SK-N-SH (cell line): ENCODE data around the gene GAMT. TPM values are rescaled to one million over a fixed set of nuclear protein-coding genes. Genes with fewer than 3 reads are reported as not detected.

ENCODE experiments used
- CTCF ChIA-PET: fragments of 300-600, 350-600 bp; formaldehyde crosslinking; extraction: SDS; loops from one replicate; lab custom pipeline; 2021; lab: Yijun Ruan, JAX
- POLR2A ChIA-PET: fragments of 350-600 bp; sonication (Branson Sonifier 250); formaldehyde crosslinking; extraction: SDS; loops from one replicate; lab custom pipeline; 2020; ENCODE audit warnings: antibody characterized with exemption, inconsistent platforms; lab: Yijun Ruan, JAX
- DNase-seq: peaks from one replicate; pipeline ENCODE4 v3.0.0; 2012
- H2AFZ ChIP-seq: fragments of 200-600 bp; sonication (generic); 2 replicates; pipeline ENCODE4 v1.8.1; 2016; ENCODE audit warnings: antibody characterized with exemption, mild to moderate bottlenecking, low read depth
- H3F3A ChIP-seq: fragments of 200-600 bp; sonication (generic); replicated peaks from 2 replicates; pipeline ENCODE3; 2016; ENCODE audit warnings: antibody characterized with exemption, mild to moderate bottlenecking; ENCODE audit not compliant: insufficient read depth
- H3K27ac ChIP-seq, 2 experiments: fragments of 200-500 bp in 1 of 2; fragments of 200-600 bp in 1 of 2; sonication (Bioruptor generic) in 1 of 2; sonication (generic), shearing (Covaris generic) in 1 of 2; 2 replicates each; pipeline versions ENCODE4 v1.5.1 to v1.6.1; 2014 to 2016; ENCODE audit warnings: low read depth in 2 of 2, inconsistent platforms in 1 of 2, low read length in 1 of 2, mild to moderate bottlenecking in 1 of 2, mixed read lengths in 1 of 2
- H3K27me3 ChIP-seq: fragments of 200-600 bp; sonication (generic), shearing (Covaris generic); 2 replicates; pipeline ENCODE4 v1.6.1; 2016; ENCODE audit warnings: mixed run types; ENCODE audit not compliant: insufficient read depth
- H3K36me3 ChIP-seq, 2 experiments: fragments of 200-500 bp in 1 of 2; fragments of 200-600 bp in 1 of 2; sonication (Bioruptor generic) in 1 of 2; sonication (generic) in 1 of 2; replicated peaks in 1 of 2; 2 replicates each; pipeline versions ENCODE3 to v1.5.1; 2014 to 2016; ENCODE audit warnings: low read length in 1 of 2, mild to moderate bottlenecking in 1 of 2; ENCODE audit not compliant: insufficient read depth in 2 of 2, control insufficient read depth in 1 of 2
- H3K4me1 ChIP-seq, 2 experiments: fragments of 200-500 bp in 1 of 2; fragments of 200-600 bp in 1 of 2; sonication (Bioruptor generic) in 1 of 2; sonication (generic), shearing (Covaris generic) in 1 of 2; 2 replicates each; pipeline versions ENCODE4 v1.5.1 to v1.6.1; 2014 to 2016; ENCODE audit warnings: low read depth in 1 of 2, low read length in 1 of 2, mixed run types in 1 of 2; ENCODE audit not compliant: insufficient read depth in 2 of 2, control insufficient read depth in 1 of 2
- H3K4me2 ChIP-seq: fragments of 200-600 bp; sonication (generic), shearing (Covaris generic); 2 replicates; pipeline ENCODE4 v1.6.1; 2017; ENCODE audit warnings: mixed run types
- H3K4me3 ChIP-seq, 2 experiments: fragments of 200-500 bp in 1 of 2; fragments of 200-600 bp in 1 of 2; sonication (Bioruptor generic) in 1 of 2; sonication (generic), shearing (Covaris generic) in 1 of 2; 2 replicates each; pipeline versions ENCODE4 v1.5.1 to v1.8.1; 2014 to 2016; ENCODE audit warnings: low read depth in 2 of 2, inconsistent platforms in 1 of 2, low read length in 1 of 2, mild to moderate bottlenecking in 1 of 2, mixed read lengths in 1 of 2, moderate library complexity in 1 of 2
- H3K79me2 ChIP-seq: fragments of 200-600 bp; sonication (generic); 2 replicates; pipeline ENCODE4 v1.8.1; 2017; ENCODE audit warnings: mild to moderate bottlenecking; ENCODE audit not compliant: insufficient read depth
- H3K9ac ChIP-seq: fragments of 200-600 bp; sonication (generic); 2 replicates; pipeline ENCODE4 v1.6.1; 2017; ENCODE audit warnings: mixed run types
- H3K9me2 ChIP-seq: fragments of 200-600 bp; sonication (generic); 2 replicates; pipeline ENCODE4 v1.6.1; 2017; ENCODE audit warnings: mixed run types
- H3K9me3 ChIP-seq: fragments of 200-600 bp; sonication (generic); 2 replicates; pipeline ENCODE4 v1.6.1; 2017; ENCODE audit warnings: mixed run types, mild to moderate bottlenecking, moderate library complexity
- H4K20me1 ChIP-seq: fragments of 200-600 bp; sonication (generic); 2 replicates; pipeline ENCODE4 v1.6.1; 2017; ENCODE audit warnings: mild to moderate bottlenecking, mixed run types; ENCODE audit not compliant: insufficient read depth
- CHD2 ChIP-seq: fragments of 150-350 bp; IDR thresholded peaks from 2 replicates; pipeline ENCODE4 v1.6.1; 2018; ENCODE audit warnings: low read length; ENCODE audit not compliant: partially characterized antibody
- EP300 ChIP-seq, 2 experiments: IDR thresholded peaks; 2 replicates each; pipeline versions ENCODE4 v1.4.0 to v1.6.1; 2012; ENCODE audit warnings: borderline replicate concordance in 1 of 2, low read depth in 1 of 2, low read length in 1 of 2
- EZH2phosphoT487 ChIP-seq: fragments of 200-600 bp; sonication (generic); IDR thresholded peaks from 2 replicates; pipeline ENCODE4 v1.6.1; 2017; ENCODE audit warnings: low read depth, mixed run types, mild to moderate bottlenecking, antibody characterized with exemption, moderate library complexity, borderline replicate concordance
- FOXM1 ChIP-seq: IDR thresholded peaks from 2 replicates; pipeline ENCODE4 v1.4.0; 2012; ENCODE audit warnings: low read depth, mild to moderate bottlenecking
- NRF1 ChIP-seq: IDR thresholded peaks from 2 replicates; pipeline ENCODE4 v1.6.1; 2012; ENCODE audit warnings: low read depth, mild to moderate bottlenecking, low read length
- RAD21 ChIP-seq: IDR thresholded peaks from 2 replicates; pipeline ENCODE4 v1.6.1; 2012; ENCODE audit warnings: mild to moderate bottlenecking, low read length
- TCF12 ChIP-seq: IDR thresholded peaks from 2 replicates; pipeline ENCODE4 v1.4.0; 2012
- TEAD4 ChIP-seq: IDR thresholded peaks from 2 replicates; pipeline ENCODE4 v1.4.0; 2012; ENCODE audit warnings: mild to moderate bottlenecking, borderline replicate concordance; ENCODE audit not compliant: insufficient read depth
- USF1 ChIP-seq: IDR thresholded peaks from 2 replicates; pipeline ENCODE4 v1.4.0; 2012; ENCODE audit warnings: low read depth, borderline replicate concordance
- YY1 ChIP-seq: IDR thresholded peaks from 2 replicates; pipeline ENCODE4 v1.4.0; 2012; ENCODE audit warnings: low read depth, mild to moderate bottlenecking
- ZBTB33 ChIP-seq: IDR thresholded peaks from 2 replicates; pipeline ENCODE4 v1.4.0; 2012; ENCODE audit warnings: low read depth, borderline replicate concordance
- WGBS: methylation state at CpG from one replicate; pipeline ENCODE4 v1.1.6; 2017; ENCODE audit warnings: low lambda C conversion rate; 5-methylcytosine and 5-hydroxymethylcytosine counted together
- polyA plus RNA-seq, 3 experiments: library from polyadenylated mRNA; depleted of rRNA; stranded (reverse); fragments of >200 nt; gene quantifications; 2 replicates each; pipeline ENCODE4 v1.2.3, GENCODE V29; 2012
- TF ChIP-seq, protein P1 (sequence below): fragments of 150-350 bp; IDR thresholded peaks from 2 replicates; pipeline ENCODE4 v1.6.1; 2017; ENCODE audit warnings: antibody characterized with exemption, low read length, low read depth, borderline replicate concordance
- TF ChIP-seq, protein P2 (sequence below): fragments of 150-350 bp; IDR thresholded peaks from 2 replicates; pipeline ENCODE4 v1.6.1; 2016; ENCODE audit warnings: mild to moderate bottlenecking, low read depth, low read length

Gene GAMT
- polyA plus RNA-seq, 1 of the 3 experiments (the other 2 are of a cell fraction): 85.3 TPM

DNA sequence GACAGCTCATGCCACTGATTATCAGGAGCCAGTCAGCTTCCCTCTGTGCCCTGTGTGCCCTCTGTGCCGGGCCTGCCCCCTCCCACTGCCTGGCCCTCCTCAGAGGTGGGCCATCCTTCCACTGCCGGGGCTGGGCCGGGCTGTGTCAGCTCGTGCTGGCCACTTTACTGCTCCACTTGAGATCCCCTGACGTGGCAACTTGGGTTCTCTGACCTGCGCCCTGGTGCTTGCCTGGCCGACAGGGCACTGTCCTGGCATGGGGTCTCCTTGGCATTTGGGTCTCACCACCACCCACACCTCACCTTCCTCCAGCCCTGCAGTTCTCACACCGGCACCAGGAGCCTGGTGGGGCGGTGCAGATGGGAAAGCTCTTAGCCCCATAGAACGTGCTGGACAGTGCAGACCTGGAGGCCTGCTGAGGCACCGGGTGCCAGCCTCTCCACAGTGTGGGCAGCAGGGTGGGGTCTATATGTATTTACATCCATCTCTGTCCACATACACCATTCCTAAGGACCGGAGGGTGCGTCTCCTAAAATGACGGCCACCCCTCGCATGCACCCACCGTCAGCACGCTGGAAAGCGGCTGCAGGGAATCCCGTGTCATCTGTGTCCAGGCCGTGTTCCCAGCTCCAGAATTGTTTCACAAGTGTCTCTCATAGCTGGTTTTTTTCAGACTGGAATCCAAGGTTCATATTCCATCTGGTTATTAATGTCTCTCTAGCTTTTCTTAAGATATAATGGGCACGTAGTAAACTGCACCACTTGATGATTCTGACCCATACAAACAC lies 17.8 kb upstream of the GAMT start:
- Histone ChIP-seq H3K9me2 (no peaks in the 10 kb centered on the region), H3K4me3 (no peak overlapping the region), H3K4me2 (no peak overlapping the region), H2AFZ (no peak overlapping the region), H3K27ac (no peak overlapping the region), H3K4me1 (peaks cover 0 to 8% of the 10 kb centered on the region in 2 experiments; a peak in 2 of 4 replicates), H3K9ac (no peak overlapping the region), H3K79me2 (peaks cover 70% of the 10 kb centered on the region), H3K27me3 (no peaks in the 10 kb centered on the region), H3F3A (no peaks in the 10 kb centered on the region), H3K9me3 (no peaks in the 10 kb centered on the region), H4K20me1 (peaks cover 59% of the 10 kb centered on the region), H3K36me3 (peaks cover 7 to 71% of the 10 kb centered on the region in 2 experiments)
- TF ChIP-seq EZH2phosphoT487: no peak
- no peak for TF ChIP-seq EP300 (IDR thresholded peaks at IDR 0.05; ENCODE audit: borderline replicate concordance in 1 of 2, low read depth in 1 of 2, low read length in 1 of 2)
- TF ChIP-seq ZBTB33: no peak
- no peak for TF ChIP-seq YY1
- TF ChIP-seq TEAD4: no peak
- TF ChIP-seq, protein P1, sequence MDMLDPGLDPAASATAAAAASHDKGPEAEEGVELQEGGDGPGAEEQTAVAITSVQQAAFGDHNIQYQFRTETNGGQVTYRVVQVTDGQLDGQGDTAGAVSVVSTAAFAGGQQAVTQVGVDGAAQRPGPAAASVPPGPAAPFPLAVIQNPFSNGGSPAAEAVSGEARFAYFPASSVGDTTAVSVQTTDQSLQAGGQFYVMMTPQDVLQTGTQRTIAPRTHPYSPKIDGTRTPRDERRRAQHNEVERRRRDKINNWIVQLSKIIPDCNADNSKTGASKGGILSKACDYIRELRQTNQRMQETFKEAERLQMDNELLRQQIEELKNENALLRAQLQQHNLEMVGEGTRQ: no peak
- no peak for TF ChIP-seq NRF1
- no peak for TF ChIP-seq CHD2
- TF ChIP-seq USF1: no peak
- no peak for TF ChIP-seq RAD21
- TF ChIP-seq TCF12: no peak
- DNase-seq: no peak
- ChIA-PET CTCF (interaction anchor here (1.0 to 1.7 kb wide), 3 partner anchors 11 to 25 kb away, joined by 3 to 4 read pairs (median 3); no protein-coding TSS in a partner anchor), POLR2A (no interaction called here)
- WGBS: 96% methylated on average over 13 of the region's 21 CpGs

DNA sequence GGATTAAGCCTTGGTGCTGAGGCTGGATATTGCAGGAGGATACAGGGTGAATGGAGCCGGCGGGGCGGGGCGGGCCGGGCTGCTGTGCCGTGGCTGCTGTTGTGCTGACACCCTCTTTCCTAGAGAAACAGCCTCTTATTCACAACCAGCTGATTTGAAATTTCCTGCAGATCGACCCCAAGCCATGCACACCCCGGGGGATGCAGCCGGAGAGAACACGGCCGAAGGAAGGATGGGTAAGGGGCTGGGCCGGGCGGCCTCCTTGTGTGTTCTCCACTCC lies 17.1 kb upstream of the GAMT start:
- CTCF ChIA-PET: interaction anchor here (1.1 to 1.7 kb wide), 2 partner anchors 10 to 26 kb away, joined by 3 to 4 read pairs; no protein-coding TSS in a partner anchor
- no peak overlapping the region for H3K4me3 ChIP-seq
- H3K9me3 ChIP-seq: no peaks in the 10 kb centered on the region
- POLR2A ChIA-PET: no interaction called here
- H3K9me2 ChIP-seq: no peaks in the 10 kb centered on the region
- H3K36me3 ChIP-seq: peaks cover 5 to 65% of the 10 kb centered on the region in 2 experiments
- 92% methylated on average over 13 of the region's 13 CpGs for WGBS
- peaks cover 77% of the 10 kb centered on the region for H3K79me2 ChIP-seq
- no peaks in the 10 kb centered on the region for H3K27me3 ChIP-seq
- no peak overlapping the region for H3K4me2 ChIP-seq
- H3K4me1 ChIP-seq: peaks cover 0 to 8% of the 10 kb centered on the region in 2 experiments; a peak in 2 of 4 replicates
- DNase-seq: no peak
- H3F3A ChIP-seq: no peaks in the 10 kb centered on the region
- H4K20me1 ChIP-seq: peaks cover 67% of the 10 kb centered on the region
- H2AFZ ChIP-seq: no peak overlapping the region
- no peak overlapping the region for H3K27ac ChIP-seq
- no peak overlapping the region for H3K9ac ChIP-seq
- TF ChIP-seq FOXM1: no peak
- no peak for TF ChIP-seq CHD2
- TF ChIP-seq, protein P2, sequence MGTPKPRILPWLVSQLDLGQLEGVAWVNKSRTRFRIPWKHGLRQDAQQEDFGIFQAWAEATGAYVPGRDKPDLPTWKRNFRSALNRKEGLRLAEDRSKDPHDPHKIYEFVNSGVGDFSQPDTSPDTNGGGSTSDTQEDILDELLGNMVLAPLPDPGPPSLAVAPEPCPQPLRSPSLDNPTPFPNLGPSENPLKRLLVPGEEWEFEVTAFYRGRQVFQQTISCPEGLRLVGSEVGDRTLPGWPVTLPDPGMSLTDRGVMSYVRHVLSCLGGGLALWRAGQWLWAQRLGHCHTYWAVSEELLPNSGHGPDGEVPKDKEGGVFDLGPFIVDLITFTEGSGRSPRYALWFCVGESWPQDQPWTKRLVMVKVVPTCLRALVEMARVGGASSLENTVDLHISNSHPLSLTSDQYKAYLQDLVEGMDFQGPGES: no peak
- no peak for TF ChIP-seq EP300 (IDR thresholded peaks at IDR 0.05; ENCODE audit: borderline replicate concordance in 1 of 2, low read depth in 1 of 2, low read length in 1 of 2)
- TF ChIP-seq, all 33 proteins: peak for 0
